ENCODE data around the gene SS18. TPM values are rescaled to one million over a fixed set of nuclear protein-coding genes. Genes with fewer than 3 reads are reported as not detected.

SS18 gene
- total and polyA plus RNA-seq, 2 of the 13 experiments (the other 11 are each of a cell fraction or from before 2014, with no cell fraction given) = 49.2 to 82.7 TPM

GRCh38 chr18:26091047-26091630 lies 726 bp upstream of the SS18 start (continued):
- TF ChIP-seq ZNF687 (CRISPR knock-in tag; IDR thresholded peaks at IDR 0.05) (peak; percentile 61), ZHX1 (CRISPR knock-in tag; IDR thresholded peaks at IDR 0.05; ENCODE audit: low read depth) (0 out of 2 replicates have a peak, but pooled peaks have one; percentile 15), MAX (IDR thresholded peaks at IDR 0.05) (peak; percentile 42; the same call in 1 of the 2 replicates), ZBED4 (CRISPR knock-in tag; IDR thresholded peaks at IDR 0.05; ENCODE audit: borderline replicate concordance) (no peak), PAXIP1 (CRISPR knock-in tag; conservative IDR thresholded peaks at IDR 0.05) (no peak; the same call in 1 of the 2 replicates), RBFOX2 (IDR thresholded peaks at IDR 0.05; ENCODE audit: low read depth, low read length) (no peak), ZNF530 (CRISPR knock-in tag; IDR thresholded peaks at IDR 0.05; ENCODE audit: low read depth) (no peak), ZNF280D (CRISPR knock-in tag; IDR thresholded peaks at IDR 0.05) (no peak; the same call in 1 of the 2 replicates), HMGA1 (CRISPR knock-in tag; conservative IDR thresholded peaks at IDR 0.05) (no peak)

Data from HepG2 (cell line).